Ammon's horn (tissue), 1 donor: Measurements from ENCODE around the gene ICOS.
"Not testable (repeated sequence)": the region's sequence is repeated elsewhere in the genome, so short reads cannot be mapped to it uniquely, and the experiment has no call there.

Source experiments
- DNase-seq: peaks from one replicate; pipeline ENCODE4 v3.0.0-alpha.2; 2016; ENCODE audit warnings: low spot score

Gene ICOS

GRCh38 chr2:203918264-203918663 lies 18.3 kb upstream of the ICOS start:
- DNase-seq = no peak

DNA sequence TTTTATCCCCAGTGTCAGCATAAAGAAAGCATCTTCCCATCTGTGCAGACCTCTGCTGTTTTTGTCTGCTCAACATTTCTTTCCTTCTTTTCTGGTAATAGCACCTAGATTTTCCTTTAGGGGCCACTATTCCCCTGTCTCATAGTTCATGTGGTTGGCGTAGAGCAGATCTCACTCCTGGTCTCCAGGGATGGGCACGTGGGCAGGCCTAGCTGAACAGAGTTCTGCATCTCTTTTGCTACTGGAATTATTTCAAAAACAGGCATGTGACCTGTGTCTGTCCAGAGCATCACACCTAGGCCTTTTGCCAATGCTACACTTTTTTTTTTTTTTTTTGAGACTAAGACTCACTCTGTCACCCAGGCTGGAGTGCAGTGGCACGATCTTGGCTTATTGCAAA lies 17.7 kb upstream of the ICOS start:
- no peak for DNase-seq

DNA sequence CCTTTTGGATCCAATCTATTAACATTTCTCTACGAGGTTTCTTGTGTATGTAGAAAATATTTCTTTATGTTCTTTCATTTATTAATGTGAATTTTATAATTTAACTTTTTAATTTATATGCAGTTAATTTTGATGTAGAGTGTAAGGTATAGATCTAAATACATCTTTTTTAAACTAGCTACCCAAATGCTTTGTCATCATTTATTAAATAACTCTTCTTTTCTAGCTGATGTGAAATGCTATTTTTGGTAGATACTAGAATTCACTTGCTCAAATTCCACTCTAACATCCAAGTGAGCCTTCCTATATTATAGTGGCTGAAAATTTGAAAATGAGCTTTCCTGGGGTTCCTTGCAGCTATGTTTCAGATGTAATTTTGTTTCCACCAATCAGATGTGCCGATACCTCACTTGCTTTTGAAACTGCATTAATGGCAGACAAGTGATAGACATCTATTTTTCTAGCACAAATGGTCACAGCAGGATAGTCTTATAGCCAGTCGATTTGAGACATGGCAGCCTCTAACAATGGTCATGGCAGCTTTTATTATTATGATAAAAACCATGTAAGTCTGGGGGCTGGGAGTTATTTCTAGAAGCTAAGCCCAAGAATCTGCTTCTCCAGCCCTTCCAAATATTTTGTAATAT lies 10.9 kb upstream of the ICOS start:
- no peak for DNase-seq

- DNase-seq = no peak
These were observed 7.7 kb upstream of the ICOS start for GRCh38 chr2:203928849-203929248.

GRCh38 chr2:203931262-203931661 lies 5.3 kb upstream of the ICOS start:
- not testable (repeated sequence) for DNase-seq

DNA sequence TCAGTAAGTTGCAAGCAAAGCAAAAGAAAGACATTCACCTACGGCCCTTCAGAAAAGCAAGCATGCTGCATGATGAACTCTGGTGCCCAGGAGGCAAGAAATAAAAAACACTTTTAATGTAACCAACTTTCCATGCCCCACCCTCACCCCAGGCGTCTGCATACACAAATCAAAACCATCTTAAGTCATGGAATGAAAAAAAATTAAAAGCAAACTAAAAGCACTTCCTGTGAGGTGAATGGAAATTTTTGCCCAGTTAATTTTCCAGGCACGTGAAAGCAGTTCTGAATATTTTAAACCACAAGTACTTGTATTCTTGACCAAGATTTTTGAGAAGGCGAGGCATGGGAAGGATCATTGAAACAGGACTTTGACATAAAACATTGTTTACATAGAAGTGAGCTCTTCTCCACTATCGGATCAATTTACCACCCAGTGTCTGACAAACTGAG lies 2.5 kb upstream of the ICOS start:
- no peak for DNase-seq

GRCh38 chr2:203934711-203935438 lies 1.7 kb upstream of the ICOS start:
- no peak for DNase-seq

DNA sequence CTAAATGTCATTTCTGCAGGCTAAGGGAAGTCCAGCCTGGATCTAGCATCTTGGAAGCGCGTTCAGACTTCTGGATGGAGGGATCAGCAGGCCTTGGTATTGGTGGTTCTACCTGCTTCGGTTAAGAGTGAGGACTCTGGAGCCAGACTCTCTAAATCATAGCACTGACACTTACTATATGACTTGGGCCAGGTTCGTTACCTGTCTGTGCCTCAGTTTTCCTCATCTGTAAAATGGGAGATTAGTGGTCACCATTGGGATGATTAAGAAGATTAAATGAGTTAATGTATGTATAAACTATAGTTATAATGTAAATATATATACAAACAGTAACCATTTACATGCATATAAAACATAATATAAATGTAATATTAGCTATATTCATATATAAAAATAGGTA lies 995 bp upstream of the ICOS start:
- no peak for DNase-seq

DNA sequence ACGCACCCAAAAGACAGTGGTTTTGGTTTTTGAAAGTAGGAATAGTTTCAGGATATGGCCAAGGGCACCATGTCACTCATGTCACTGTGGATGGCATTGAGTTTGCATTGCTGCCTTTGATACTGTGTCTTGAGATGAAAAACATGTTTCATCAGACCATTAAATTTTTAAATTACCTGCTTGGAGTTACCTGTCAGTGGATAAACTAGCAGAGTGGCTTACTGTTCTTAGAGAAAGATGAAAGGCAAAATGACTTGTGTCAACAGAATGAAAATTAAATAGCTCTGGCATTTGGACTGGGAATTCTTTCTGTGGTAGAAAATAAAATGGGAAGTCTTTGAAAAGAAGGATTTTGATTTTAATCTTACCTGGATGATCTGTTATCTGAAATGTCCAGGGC lies 386 bp downstream of the ICOS start:
- no peak for DNase-seq

DNA sequence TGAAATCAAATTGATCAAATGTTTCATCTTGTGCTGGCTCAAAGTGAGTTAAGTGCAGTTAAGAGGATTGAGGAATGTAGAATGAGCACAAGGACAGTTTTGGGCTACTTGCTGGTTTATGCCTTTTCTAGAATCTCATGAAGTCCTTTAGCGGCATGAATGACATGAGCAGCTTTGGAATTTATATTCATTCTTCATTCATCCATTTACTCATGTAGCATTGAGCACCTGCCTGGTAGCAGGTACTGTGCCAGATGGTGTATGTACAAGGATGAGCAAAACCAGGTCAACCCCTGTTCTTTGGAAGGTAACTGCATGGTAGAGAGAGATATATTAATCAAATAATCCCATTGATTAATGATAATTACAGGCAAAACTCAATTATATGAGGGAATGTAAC lies 1.2 kb downstream of the ICOS start:
- DNase-seq = no peak

GRCh38 chr2:203940039-203940438 lies 3.5 kb downstream of the ICOS start:
- no peak for DNase-seq

DNA sequence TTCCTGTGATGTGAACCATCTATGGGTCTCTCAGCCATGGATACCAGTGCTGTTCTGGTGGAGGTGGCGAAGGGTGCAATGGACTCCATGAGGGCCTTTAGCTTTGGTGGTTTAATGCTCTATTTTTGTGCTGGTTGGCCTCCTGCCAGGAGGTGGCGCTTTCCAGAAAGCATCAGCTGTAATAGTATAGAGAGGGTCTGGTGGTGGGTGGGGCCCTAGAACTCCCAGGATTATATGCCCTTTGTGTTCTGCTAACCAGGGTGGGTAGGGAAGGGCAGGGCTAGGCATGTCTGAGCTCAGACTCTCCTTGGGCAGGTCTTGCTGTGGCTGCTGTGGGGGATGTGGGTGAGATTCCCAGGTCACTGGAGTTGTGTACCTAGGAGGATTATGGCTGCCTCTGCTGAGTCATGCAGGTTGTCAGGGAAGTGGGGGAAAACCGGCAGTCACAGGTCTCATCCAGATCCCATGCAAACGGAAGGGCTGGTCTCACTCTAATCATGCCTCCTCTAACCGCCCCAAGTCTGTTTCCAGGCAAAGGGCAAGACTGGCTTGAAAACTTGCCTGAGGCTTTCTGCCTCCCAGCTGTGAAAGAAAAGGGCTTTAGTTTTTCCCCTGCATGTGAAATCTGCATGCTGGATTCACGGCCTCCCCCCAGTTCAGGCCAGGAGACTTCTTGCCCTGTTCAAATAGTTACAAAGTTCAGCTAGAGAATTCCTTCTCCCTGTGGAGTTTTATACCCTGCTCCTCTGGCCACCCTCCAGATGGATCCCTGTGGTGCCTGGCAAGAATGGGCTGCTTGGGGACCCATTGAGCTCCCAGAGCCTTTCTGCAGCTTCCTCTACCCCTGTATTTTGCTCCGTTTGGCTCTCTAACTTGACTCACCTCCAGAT lies 7.2 kb downstream of the ICOS start:
- DNase-seq = not testable (repeated sequence)

DNA sequence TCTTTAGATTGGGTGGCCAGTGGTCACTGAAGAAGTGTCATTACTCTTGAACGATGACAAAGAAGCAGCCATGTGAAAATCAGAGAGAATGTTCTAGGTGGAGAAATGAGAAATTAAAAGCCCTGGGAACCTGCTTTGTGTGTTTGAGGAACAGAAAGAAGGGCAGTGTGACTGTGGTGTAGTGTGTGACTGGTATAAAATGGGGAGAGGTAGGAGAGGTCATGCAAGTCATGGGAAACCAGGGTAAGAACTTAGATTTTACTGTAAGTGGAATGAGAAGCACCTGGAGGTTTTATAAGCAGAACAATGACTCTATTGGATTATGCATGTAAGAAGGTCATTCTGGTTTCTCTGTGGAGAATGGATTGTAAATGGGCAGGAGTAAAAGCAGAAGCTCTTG lies 12.2 kb downstream of the ICOS start:
- DNase-seq = no peak

GRCh38 chr2:203949228-203949627 lies 12.7 kb downstream of the ICOS start:
- DNase-seq = no peak

DNA sequence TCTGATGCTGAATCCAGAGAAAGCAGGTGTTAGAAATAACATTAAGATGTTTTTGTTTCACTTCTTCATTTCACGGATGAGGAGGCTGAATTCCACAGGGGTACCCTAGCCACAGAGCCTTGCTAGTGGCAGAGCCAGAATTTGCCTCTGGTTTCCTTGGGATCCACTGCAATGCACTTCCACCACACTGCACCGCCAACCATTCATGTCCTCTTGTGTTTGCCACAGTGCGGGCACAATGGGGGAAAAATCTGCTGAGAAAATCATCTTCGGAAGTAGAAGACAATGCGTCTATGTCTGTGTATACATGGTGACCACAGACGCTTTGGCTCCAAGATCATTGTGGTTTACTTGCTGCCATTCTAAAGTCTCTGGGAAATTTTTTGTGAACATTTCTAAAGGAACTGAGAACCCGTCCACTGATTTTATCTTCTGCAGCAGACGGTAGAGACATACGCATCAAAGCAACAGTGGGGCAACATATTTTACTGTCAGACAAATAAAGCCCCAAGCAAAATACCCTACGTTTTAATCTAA lies 14.9 kb downstream of the ICOS start:
- no peak for DNase-seq

DNA sequence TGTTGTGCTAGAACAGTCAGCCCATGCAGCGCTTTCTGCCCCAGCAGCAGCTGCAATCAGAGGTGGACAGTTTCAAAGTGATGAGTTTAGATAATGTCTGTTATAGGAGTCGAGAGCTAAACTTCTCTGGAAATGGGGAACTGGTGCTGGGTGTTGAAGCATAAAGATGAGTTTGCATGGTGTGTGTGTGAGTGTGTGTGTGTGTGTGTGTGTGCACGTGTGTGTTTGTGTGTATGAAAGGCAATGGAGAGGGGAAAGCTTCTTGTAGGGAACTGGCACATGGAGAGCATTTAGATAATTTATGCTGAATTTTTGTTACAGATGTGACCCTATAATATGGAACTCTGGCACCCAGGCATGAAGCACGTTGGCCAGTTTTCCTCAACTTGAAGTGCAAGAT lies 22.7 kb downstream of the ICOS start:
- DNase-seq = no peak

- peak; percentile 9 for DNase-seq
These were observed 23.1 kb downstream of the ICOS start for GRCh38 chr2:203959672-203960071.

- DNase-seq = no peak
These were observed 24.2 kb downstream of the ICOS start for GRCh38 chr2:203960811-203961210.

- DNase-seq = not testable (repeated sequence)
These were observed 28.6 kb downstream of the ICOS start for GRCh38 chr2:203965190-203965589.

DNA sequence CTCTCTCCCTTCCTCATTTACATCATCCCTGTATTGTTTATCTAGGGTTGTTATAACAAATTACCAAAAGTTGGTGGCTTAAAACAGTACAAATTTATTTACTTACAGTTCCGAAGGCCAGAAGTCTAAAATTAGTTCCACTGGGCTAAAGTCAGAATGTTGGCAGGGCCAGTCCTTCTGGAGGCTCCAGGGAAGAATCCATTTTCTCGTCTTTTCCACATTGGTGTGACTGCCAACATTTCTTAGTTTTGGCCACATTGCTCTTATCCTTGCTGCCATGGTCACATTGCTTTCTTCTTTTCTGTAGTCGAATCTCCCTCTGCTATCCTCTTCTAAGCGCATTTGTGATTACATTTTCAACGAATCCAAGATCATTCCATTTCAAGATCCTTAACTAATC lies 34.7 kb downstream of the ICOS start:
- DNase-seq = no peak

- no peak for DNase-seq
These were observed 35.5 kb downstream of the ICOS start for GRCh38 chr2:203972066-203972465.

DNA sequence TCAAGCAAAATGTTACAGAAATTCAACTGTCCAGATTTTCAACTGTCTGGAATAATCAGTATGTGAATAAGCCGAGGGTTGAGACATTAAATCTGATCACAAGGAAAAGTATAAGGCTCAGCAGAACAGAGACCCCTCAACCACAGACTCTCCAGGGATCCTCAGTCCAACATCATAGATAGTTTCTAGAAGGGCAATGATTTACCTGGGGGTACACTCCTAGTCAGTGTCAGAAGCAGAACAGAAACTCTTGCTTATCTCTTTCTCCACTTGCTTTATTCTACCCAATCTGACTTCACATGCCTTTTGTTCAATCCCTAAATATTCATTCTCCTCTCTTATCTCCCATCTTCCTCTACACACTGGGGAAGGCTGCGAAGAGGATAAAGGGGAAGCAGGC lies 36.4 kb downstream of the ICOS start:
- DNase-seq = no peak

DNA sequence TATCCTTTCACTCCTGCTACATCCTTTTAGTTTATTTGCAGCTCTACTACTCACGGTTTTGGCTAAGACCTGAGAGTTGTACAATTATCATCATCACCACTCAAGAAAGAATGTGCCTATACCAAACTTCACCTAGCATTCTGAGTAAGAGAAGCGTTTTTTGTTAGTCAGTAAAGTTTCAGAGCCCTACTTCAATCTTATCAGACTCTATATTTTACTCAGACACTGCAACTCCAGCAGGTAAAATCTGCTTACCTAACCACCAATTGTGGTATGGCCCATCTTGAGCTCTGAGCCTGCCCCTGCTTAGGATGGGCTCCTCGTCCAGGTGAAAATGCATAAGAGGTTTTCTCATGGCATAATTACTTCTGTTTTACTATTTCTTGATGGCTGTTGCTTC lies 37.1 kb downstream of the ICOS start:
- no peak for DNase-seq
